Endothelial cell of umbilical vein (primary cell): ENCODE data around the gene LIPI.

ENCODE experiments used
- CTCF ChIP-seq, 2 donors: IDR thresholded peaks; 1 replicate in 1 of 2; 2 replicates in 1 of 2; pipeline ENCODE4 v1.5.1; 2011; ENCODE audit warnings: low read length in 2 of 2, mild to moderate bottlenecking in 2 of 2, moderate library complexity in 2 of 2, control low read depth in 1 of 2, inconsistent platforms in 1 of 2, low read depth in 1 of 2; ENCODE audit not compliant: insufficient read depth in 1 of 2; ENCODE audit errors: extremely low read depth in 1 of 2
- FOS ChIP-seq: IDR thresholded peaks from 2 replicates; pipeline ENCODE4 v1.6.1; 2011; ENCODE audit warnings: mild to moderate bottlenecking, low read length, moderate library complexity, borderline replicate concordance; ENCODE audit not compliant: insufficient read depth
- POLR2A ChIP-seq: IDR thresholded peaks from 2 replicates; pipeline ENCODE4 v1.6.1; 2012; ENCODE audit warnings: low read depth, mild to moderate bottlenecking, control low read depth, low read length

GRCh38 chr21:14260174-14260764 lies 49.5 kb upstream of the LIPI start:
- TF ChIP-seq CTCF (IDR thresholded peaks at IDR 0.05; ENCODE audit: extremely low read depth in 1 of 2, insufficient read depth in 1 of 2, low read depth in 1 of 2, low read length in 2 of 2) (no peak), POLR2A (no peak), FOS (no peak)
